CD4-positive, CD25-positive, alpha-beta regulatory T cell (primary cell): Measurements from ENCODE around the gene STIL. TPM values are rescaled to one million over a fixed set of nuclear protein-coding genes. Genes with fewer than 3 reads are reported as not detected.

Experiments
- ATAC-seq, 2 donors: fragments of 150-1000 bp; cut with Tn5 transposase; one replicate each; pipeline ENCODE4 v1.10.0; 2021; ENCODE audit warnings: low read depth in 2 of 2, moderate number of reproducible peaks in 2 of 2, moderate library complexity in 1 of 2
- DNase-seq, 3 donors: peaks; one replicate each; pipeline versions ENCODE4 v3.0.0 to v3.0.0-alpha.2; 2012 to 2022; ENCODE audit warnings: mixed read lengths in 1 of 3
- H3K27ac ChIP-seq: one replicate; pipeline ENCODE4 v1.7.0; 2013; ENCODE audit warnings: mild to moderate bottlenecking, low read length; ENCODE audit not compliant: insufficient read depth, poor library complexity, severe bottlenecking
- H3K27me3 ChIP-seq: one replicate; pipeline ENCODE4 v1.7.0; 2013; ENCODE audit warnings: low read length; ENCODE audit not compliant: control insufficient read depth, insufficient read depth
- H3K36me3 ChIP-seq: one replicate; pipeline ENCODE4 v1.7.0; 2013; ENCODE audit warnings: mild to moderate bottlenecking, low read length, moderate library complexity; ENCODE audit not compliant: control insufficient read depth, insufficient read depth
- H3K4me1 ChIP-seq: 2 replicates; pipeline ENCODE4 v1.7.0; 2013; ENCODE audit warnings: mild to moderate bottlenecking, low read length; ENCODE audit not compliant: insufficient read depth, control insufficient read depth, poor library complexity, severe bottlenecking
- H3K4me3 ChIP-seq: one replicate; pipeline ENCODE4 v1.7.0; 2013; ENCODE audit warnings: low read depth, mild to moderate bottlenecking, low read length, moderate library complexity
- H3K9me3 ChIP-seq, 2 experiments: 1 replicate in 1 of 2; 2 replicates in 1 of 2; pipeline ENCODE4 v1.7.0; 2013; ENCODE audit warnings: low read length in 2 of 2, mild to moderate bottlenecking in 1 of 2, moderate library complexity in 1 of 2; ENCODE audit not compliant: control insufficient read depth in 2 of 2
- H3K27ac Mint-ChIP-seq, 3 donors: one replicate each; pipeline ENCODE4 v1.8.0; 2020 to 2022; ENCODE audit warnings: mild to moderate bottlenecking in 3 of 3, mixed read lengths in 3 of 3, moderate library complexity in 2 of 3
- H3K27me3 Mint-ChIP-seq: one replicate; pipeline ENCODE4 v1.8.0; 2022; ENCODE audit warnings: mild to moderate bottlenecking, mixed read lengths
- H3K36me3 Mint-ChIP-seq: one replicate; pipeline ENCODE4 v1.8.0; 2020; ENCODE audit warnings: mixed read lengths
- H3K4me1 Mint-ChIP-seq, 4 donors: one replicate each; pipeline ENCODE4 v1.8.0; 2020 to 2022; ENCODE audit warnings: mixed read lengths in 4 of 4, mild to moderate bottlenecking in 1 of 4
- H3K4me3 Mint-ChIP-seq, 4 donors: one replicate each; pipeline ENCODE4 v1.8.0; 2020 to 2022; ENCODE audit warnings: mild to moderate bottlenecking in 4 of 4, mixed read lengths in 4 of 4, moderate library complexity in 3 of 4
- H3K9me3 Mint-ChIP-seq, 7 donors: one replicate each; pipeline ENCODE4 v1.8.0; 2020 to 2022; ENCODE audit warnings: mixed read lengths in 7 of 7, mild to moderate bottlenecking in 3 of 7, moderate library complexity in 2 of 7
- polyA plus RNA-seq, 4 donors: library from polyadenylated mRNA; unstranded; fragments of 300-500 nt; fragmentation: Illumina TruSeq; gene quantifications; one replicate each; pipeline ENCODE4 v1.2.3, GENCODE V29; 2021
- total RNA-seq: library from RNA; stranded (reverse); gene quantifications from one replicate; pipeline ENCODE4 v1.2.3, GENCODE V29; 2022

STIL gene
- total and polyA plus RNA-seq, 5 donors from 2014 or later = 0.64 to 5.1 (median 0.92) TPM

- no peaks in the 10 kb centered on the region for H3K9me3 ChIP-seq
- no peak overlapping the region for H3K27ac ChIP-seq
- Mint-ChIP-seq H3K4me1 (peaks cover 7 to 43% (median 33%) of the 10 kb centered on the region in 4 donors), H3K27ac (no peak overlapping the region), H3K36me3 (no peaks in the 10 kb centered on the region), H3K27me3 (no peaks in the 10 kb centered on the region), H3K4me3 (no peak overlapping the region), H3K9me3 (no peaks in the 10 kb centered on the region)
- no peaks in the 10 kb centered on the region for H3K27me3 ChIP-seq
- DNase-seq (no peak), ATAC-seq (no peak)
- H3K4me3 ChIP-seq = no peak overlapping the region
- no peaks in the 10 kb centered on the region for H3K36me3 ChIP-seq
- H3K4me1 ChIP-seq = peaks cover 21% of the 10 kb centered on the region
Observed at GRCh38 chr1:47338249-47339077, 24.5 kb upstream of the STIL start.

DNA sequence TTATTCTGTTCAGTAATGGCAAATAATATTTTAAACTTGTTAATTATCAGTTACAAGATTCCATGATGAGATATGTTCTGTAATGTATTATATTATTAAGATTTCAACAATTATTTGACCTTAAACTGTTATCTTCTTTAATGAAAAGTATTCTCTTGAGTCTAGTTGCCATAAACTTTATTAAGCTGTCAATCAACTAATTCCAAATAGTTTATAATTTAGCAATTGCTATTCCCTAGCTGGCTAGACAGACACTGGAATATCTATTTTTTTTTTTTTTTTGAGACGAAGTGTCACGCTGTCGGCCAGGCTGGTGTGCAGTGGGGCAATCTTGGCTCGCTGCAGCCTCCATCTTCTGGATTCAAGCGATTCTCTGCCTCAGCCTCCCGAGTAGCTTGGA lies 23.4 kb upstream of the STIL start:
- H3K4me1 Mint-ChIP-seq = peaks cover 7 to 43% (median 33%) of the 10 kb centered on the region in 4 donors
- H3K9me3 Mint-ChIP-seq = no peaks in the 10 kb centered on the region
- Histone ChIP-seq H3K36me3 (no peaks in the 10 kb centered on the region), H3K4me1 (peaks cover 32% of the 10 kb centered on the region), H3K27ac (no peak overlapping the region), H3K27me3 (no peaks in the 10 kb centered on the region), H3K9me3 (no peaks in the 10 kb centered on the region), H3K4me3 (no peak overlapping the region)
- no peak overlapping the region for H3K27ac Mint-ChIP-seq
- no peak for DNase-seq
- H3K36me3 Mint-ChIP-seq = no peaks in the 10 kb centered on the region
- no peak overlapping the region for H3K4me3 Mint-ChIP-seq
- H3K27me3 Mint-ChIP-seq = no peaks in the 10 kb centered on the region
- no peak for ATAC-seq

GRCh38 chr1:47334765-47335435 lies 21.0 kb upstream of the STIL start:
- ATAC-seq (no peak), DNase-seq (no peak)
- H3K4me3 ChIP-seq = peak overlapping the region; percentile 68
- Mint-ChIP-seq H3K27ac (peak overlapping the region; percentile 48 to 96 (median 88)), H3K4me3 (peak overlapping the region in 3 of 4 donors; percentile 92 to 94 (median 93)), H3K9me3 (peaks cover 0 to 1% (median 0%) of the 10 kb centered on the region in 7 donors), H3K36me3 (no peaks in the 10 kb centered on the region), H3K4me1 (peaks cover 0 to 38% (median 24%) of the 10 kb centered on the region in 4 donors), H3K27me3 (no peaks in the 10 kb centered on the region)
- H3K27ac ChIP-seq = peak overlapping the region; percentile 89
- no peaks in the 10 kb centered on the region for H3K27me3 ChIP-seq
- no peaks in the 10 kb centered on the region for H3K9me3 ChIP-seq
- H3K36me3 ChIP-seq = no peaks in the 10 kb centered on the region
- peaks cover 32% of the 10 kb centered on the region for H3K4me1 ChIP-seq

GRCh38 chr1:47333922-47334764 lies 20.2 kb upstream of the STIL start:
- Mint-ChIP-seq H3K27ac (peak overlapping the region; percentile 60 to 96 (median 88)), H3K4me3 (peak overlapping the region in 3 of 4 donors; percentile 92 to 94 (median 93)), H3K4me1 (peaks cover 0 to 35% (median 21%) of the 10 kb centered on the region in 4 donors), H3K36me3 (no peaks in the 10 kb centered on the region), H3K9me3 (peaks cover 0 to 1% (median 0%) of the 10 kb centered on the region in 7 donors), H3K27me3 (no peaks in the 10 kb centered on the region)
- no peaks in the 10 kb centered on the region for H3K9me3 ChIP-seq
- H3K4me1 ChIP-seq = peaks cover 32% of the 10 kb centered on the region
- peak overlapping the region; percentile 89 for H3K27ac ChIP-seq
- H3K36me3 ChIP-seq = no peaks in the 10 kb centered on the region
- no peaks in the 10 kb centered on the region for H3K27me3 ChIP-seq
- peak overlapping the region; percentile 68 for H3K4me3 ChIP-seq
- DNase-seq = peak; percentile 67 to 88 (median 81)
- ATAC-seq = peak; percentile 88 to 90

- Histone ChIP-seq H3K4me3 (peak within 1 kb of the TSS; percentile 86), H3K27me3 (no peaks in the 10 kb centered on the region), H3K27ac (peak within 1 kb of the TSS; percentile 89), H3K4me1 (peaks cover 32% of the 10 kb centered on the region), H3K9me3 (no peaks in the 10 kb centered on the region), H3K36me3 (no peaks in the 10 kb centered on the region)
- Mint-ChIP-seq H3K4me1 (peaks cover 0 to 29% (median 19%) of the 10 kb centered on the region in 4 donors), H3K36me3 (no peaks in the 10 kb centered on the region), H3K9me3 (peaks cover 0 to 1% (median 0%) of the 10 kb centered on the region in 7 donors), H3K27ac (peak within 1 kb of the TSS; percentile 60 to 96 (median 88)), H3K4me3 (peak within 1 kb of the TSS in 3 of 4 donors; percentile 92 to 94 (median 93)), H3K27me3 (no peaks in the 10 kb centered on the region)
- DNase-seq = peak; percentile 70 to 88 (median 73)
- peak; percentile 72 to 77 for ATAC-seq
Observed at GRCh38 chr1:47333578-47333921, 19.6 kb upstream of the STIL start, which contains the start of gene CMPK1. CMPK1 (plus strand) TSS chr1:47333790; CDS start chr1:47333946, 156 bp downstream.

- Histone ChIP-seq H3K27ac (peak overlapping the region; percentile 89), H3K36me3 (no peaks in the 10 kb centered on the region), H3K4me3 (peak overlapping the region; percentile 86), H3K4me1 (peaks cover 32% of the 10 kb centered on the region), H3K27me3 (no peaks in the 10 kb centered on the region), H3K9me3 (no peaks in the 10 kb centered on the region)
- no peak for DNase-seq
- Mint-ChIP-seq H3K4me3 (no peak overlapping the region), H3K4me1 (peaks cover 0 to 24% (median 16%) of the 10 kb centered on the region in 4 donors), H3K9me3 (peaks cover 0 to 1% (median 0%) of the 10 kb centered on the region in 7 donors), H3K27ac (no peak overlapping the region), H3K36me3 (no peaks in the 10 kb centered on the region), H3K27me3 (no peaks in the 10 kb centered on the region)
- no peak for ATAC-seq
Observed at GRCh38 chr1:47332779-47333577, 19.0 kb upstream of the STIL start.
